GM12874 (cell line): ENCODE measurements around the gene DMBX1.
A peak's percentile ranks its signal among the peaks of the same experiment; 100 is the strongest.

Source experiments
- TF ChIP-seq, protein P1 (sequence below): IDR thresholded peaks from 2 replicates; pipeline ENCODE4 v1.5.1; 2011; ENCODE audit warnings: low read depth, mild to moderate bottlenecking, control low read depth, low read length, moderate library complexity; ENCODE audit not compliant: insufficient read depth

DMBX1 gene

GRCh38 chr1:46469881-46470280, 19.8 kb upstream of the DMBX1 start:
- TF ChIP-seq, protein P1, sequence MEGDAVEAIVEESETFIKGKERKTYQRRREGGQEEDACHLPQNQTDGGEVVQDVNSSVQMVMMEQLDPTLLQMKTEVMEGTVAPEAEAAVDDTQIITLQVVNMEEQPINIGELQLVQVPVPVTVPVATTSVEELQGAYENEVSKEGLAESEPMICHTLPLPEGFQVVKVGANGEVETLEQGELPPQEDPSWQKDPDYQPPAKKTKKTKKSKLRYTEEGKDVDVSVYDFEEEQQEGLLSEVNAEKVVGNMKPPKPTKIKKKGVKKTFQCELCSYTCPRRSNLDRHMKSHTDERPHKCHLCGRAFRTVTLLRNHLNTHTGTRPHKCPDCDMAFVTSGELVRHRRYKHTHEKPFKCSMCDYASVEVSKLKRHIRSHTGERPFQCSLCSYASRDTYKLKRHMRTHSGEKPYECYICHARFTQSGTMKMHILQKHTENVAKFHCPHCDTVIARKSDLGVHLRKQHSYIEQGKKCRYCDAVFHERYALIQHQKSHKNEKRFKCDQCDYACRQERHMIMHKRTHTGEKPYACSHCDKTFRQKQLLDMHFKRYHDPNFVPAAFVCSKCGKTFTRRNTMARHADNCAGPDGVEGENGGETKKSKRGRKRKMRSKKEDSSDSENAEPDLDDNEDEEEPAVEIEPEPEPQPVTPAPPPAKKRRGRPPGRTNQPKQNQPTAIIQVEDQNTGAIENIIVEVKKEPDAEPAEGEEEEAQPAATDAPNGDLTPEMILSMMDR: no peak

GRCh38 chr1:46471848-46472492, 17.7 kb upstream of the DMBX1 start:
- TF ChIP-seq, protein P1: no peak

DNA sequence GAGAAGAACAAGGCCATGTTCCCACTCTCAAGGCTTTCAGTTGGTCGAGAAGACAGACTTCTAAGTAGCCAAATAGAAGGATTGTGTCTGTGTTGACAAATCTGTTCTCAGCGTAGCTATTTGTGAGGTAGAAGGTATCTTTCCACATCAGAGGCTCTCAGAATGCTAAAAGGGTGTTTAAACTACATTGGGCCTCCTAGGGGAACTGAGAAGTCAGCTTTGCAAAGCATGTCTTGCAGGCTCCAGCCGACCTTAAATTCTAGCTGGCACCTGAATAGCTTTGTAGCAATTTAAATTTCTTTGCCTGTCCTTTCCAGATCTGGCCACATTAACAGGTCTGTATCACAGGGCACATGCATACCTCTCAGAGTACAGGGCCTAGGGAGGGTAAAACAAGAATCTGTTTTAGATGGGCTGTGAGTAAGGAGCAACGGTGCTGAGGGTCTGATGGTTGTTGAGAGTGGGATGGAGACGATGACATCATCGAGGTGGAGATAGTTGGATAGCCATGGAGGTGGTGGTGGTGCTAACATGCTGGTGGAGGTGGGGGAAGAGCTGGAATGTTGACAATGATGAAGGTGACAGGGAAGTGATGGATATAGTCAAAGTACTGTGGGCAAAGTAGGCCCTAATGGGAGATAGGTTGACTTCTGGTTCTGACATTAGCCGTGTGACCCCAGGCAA, 17.0 kb upstream of the DMBX1 start:
- TF ChIP-seq, protein P1: no peak

- TF ChIP-seq, protein P1: no peak
Measured at GRCh38 chr1:46473991-46474390, 15.6 kb upstream of the DMBX1 start.

DNA sequence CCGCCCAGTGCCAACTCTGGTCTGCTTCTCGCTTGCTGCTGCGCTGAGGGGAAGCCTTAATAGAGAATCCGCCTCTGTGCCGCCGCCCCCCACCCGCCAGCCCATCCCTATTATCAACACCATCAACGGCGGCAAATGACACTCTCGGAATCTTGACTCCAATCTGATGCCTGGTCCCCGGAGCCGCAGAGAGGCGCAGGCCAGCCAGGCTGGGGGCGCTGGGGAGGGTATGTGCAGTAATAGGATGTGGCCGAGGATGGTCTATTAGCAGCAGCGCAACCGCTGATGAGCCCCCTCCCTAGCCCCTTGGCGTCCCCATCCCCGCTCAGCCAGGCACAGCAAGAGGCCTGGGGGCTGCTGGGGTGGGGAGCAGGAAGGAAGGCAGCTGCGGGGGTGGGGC, 15.1 kb upstream of the DMBX1 start:
- TF ChIP-seq, protein P1: no peak

DNA sequence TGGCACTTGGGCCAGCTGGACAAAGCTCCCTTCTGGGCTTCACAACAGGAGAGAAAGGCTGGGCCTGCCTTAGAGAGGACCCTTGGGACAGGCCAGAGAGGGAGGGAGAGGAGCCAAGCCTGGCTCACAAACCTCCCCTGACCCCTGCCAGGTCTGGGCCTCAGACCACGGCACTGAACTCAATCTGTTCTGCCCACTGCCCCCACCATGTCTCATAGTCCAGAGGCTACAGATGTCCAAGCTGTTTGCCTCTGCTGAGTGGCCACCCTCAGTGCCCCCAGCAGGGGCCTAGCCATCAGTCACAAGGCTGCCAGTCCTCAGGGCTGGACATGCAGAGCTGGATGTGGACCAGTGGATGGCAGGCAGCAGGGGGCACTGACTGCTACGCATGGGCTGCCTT, 13.0 kb upstream of the DMBX1 start:
- TF ChIP-seq, protein P1: no peak

DNA sequence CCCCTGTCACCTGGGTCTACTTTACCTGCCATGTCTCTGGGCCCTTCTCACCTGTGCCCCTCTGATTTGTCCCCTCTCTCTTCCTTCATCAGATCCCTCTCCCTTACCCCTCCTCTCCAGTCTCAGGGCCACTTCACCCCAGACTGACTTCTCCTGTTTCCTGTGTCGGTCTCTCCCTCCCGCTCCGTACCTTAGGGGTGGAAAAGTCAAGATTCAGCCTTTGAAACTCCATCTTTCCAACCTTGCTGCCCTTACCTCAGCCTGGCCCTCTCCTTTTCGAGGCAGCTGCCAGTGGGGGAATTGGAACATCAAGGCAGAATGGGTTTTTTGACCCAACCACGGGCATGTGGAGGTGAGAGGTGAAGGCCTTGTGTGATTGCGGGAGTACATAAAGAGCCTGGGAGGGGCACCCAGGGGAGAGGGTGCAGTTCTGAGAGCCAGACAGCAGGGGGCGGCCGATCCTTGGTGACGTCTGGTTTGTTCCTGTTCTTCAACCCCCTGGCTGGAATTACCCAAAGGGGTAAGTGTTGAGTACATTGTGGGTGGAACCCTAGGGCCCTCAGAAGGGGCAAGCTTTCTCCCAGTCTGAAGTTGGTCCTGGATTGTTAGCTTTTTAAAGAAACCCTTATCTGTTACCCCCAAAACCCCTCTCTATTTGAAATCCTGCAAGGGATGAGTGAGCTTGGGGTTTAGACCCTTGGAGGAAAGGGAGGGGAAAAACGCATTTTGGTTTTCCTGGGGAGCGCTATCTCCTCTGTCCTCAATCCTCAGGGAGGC, 12.3 kb upstream of the DMBX1 start:
- TF ChIP-seq, protein P1: peak; percentile 95
